ENCODE data around the gene CRYGD.
"Not testable (repeated sequence)": the region's sequence is repeated elsewhere in the genome, so short reads cannot be mapped to it uniquely, and the experiment has no call there.

The CRYGD gene

GRCh38 chr2:208122248-208122647, 2.1 kb downstream of the CRYGD start:
- no peak overlapping the region for H4K91ac ChIP-seq (ENCODE audit: low read length)
- no peak overlapping the region for H2BK12ac ChIP-seq (ENCODE audit: low read length in 2 of 2)
- no peak overlapping the region for H3K14ac ChIP-seq (ENCODE audit: low read length in 2 of 2)
- no peak overlapping the region for H2BK120ac ChIP-seq (ENCODE audit: low read depth, low read length)
- no peak overlapping the region for H3K9ac ChIP-seq (ENCODE audit: low read length)
- H3K79me1 ChIP-seq (replicated peaks; ENCODE audit: low read length, poor library complexity, severe bottlenecking): no peaks in the 10 kb centered on the region
- no peaks in the 10 kb centered on the region for H3K36me3 ChIP-seq (ENCODE audit: control insufficient read depth in 1 of 2, insufficient read depth in 2 of 2, low read depth in 1 of 2, low read length in 2 of 2)
- H3K4me1 ChIP-seq (ENCODE audit: control insufficient read depth, insufficient read depth, low read depth, low read length): no peaks in the 10 kb centered on the region
- no peak overlapping the region for H3K18ac ChIP-seq (ENCODE audit: low read depth in 1 of 2, low read length in 2 of 2)
- no peak overlapping the region for H3K4me2 ChIP-seq (ENCODE audit: low read length, poor library complexity, severe bottlenecking)
- no peak overlapping the region for H2AK5ac ChIP-seq (ENCODE audit: low read length, severe bottlenecking)
- no peak overlapping the region for H2BK5ac ChIP-seq (ENCODE audit: low read depth, low read length, poor library complexity, severe bottlenecking)
- no peak overlapping the region for H4K8ac ChIP-seq (ENCODE audit: low read length)
- 100% methylated on average over 1 of the region's 1 CpG for WGBS
- no peaks in the 10 kb centered on the region for H3K9me3 ChIP-seq (ENCODE audit: control insufficient read depth, low read length)
- H3K23ac ChIP-seq (ENCODE audit: low read length in 2 of 2): no peak overlapping the region
- H3K27ac ChIP-seq (ENCODE audit: low read length, poor library complexity, severe bottlenecking): no peak overlapping the region
- no peak for DNase-seq
- no peak overlapping the region for H2BK15ac ChIP-seq (ENCODE audit: low read depth, poor library complexity, severe bottlenecking)
- no peak overlapping the region for H3K4me3 ChIP-seq (ENCODE audit: insufficient read depth in 1 of 2, low read depth in 1 of 2, low read length in 2 of 2)
- H3K27me3 ChIP-seq (ENCODE audit: control insufficient read depth in 1 of 2, insufficient read depth in 1 of 2, low read length in 2 of 2): peaks cover 0 to 26% of the 10 kb centered on the region in 2 experiments
- no peak overlapping the region for H2AFZ ChIP-seq (ENCODE audit: low read depth, low read length)
- no peak overlapping the region for H3K4ac ChIP-seq (ENCODE audit: low read depth in 1 of 2, low read length in 2 of 2)

GRCh38 chr2:208118918-208119317, 5.4 kb downstream of the CRYGD start:
- H2BK120ac ChIP-seq (ENCODE audit: low read depth, low read length): no peak overlapping the region
- no peak for DNase-seq
- no peak overlapping the region for H2BK5ac ChIP-seq (ENCODE audit: low read depth, low read length, poor library complexity, severe bottlenecking)
- no peak overlapping the region for H4K91ac ChIP-seq (ENCODE audit: low read length)
- H3K27me3 ChIP-seq (ENCODE audit: control insufficient read depth in 1 of 2, insufficient read depth in 1 of 2, low read length in 2 of 2): peaks cover 0 to 21% of the 10 kb centered on the region in 2 experiments
- 100% methylated on average over 3 of the region's 3 CpGs for WGBS
- no peak overlapping the region for H3K18ac ChIP-seq (ENCODE audit: low read depth in 1 of 2, low read length in 2 of 2)
- H3K9ac ChIP-seq (ENCODE audit: low read length): no peak overlapping the region
- no peaks in the 10 kb centered on the region for H3K79me1 ChIP-seq (replicated peaks; ENCODE audit: low read length, poor library complexity, severe bottlenecking)
- no peak overlapping the region for H3K23ac ChIP-seq (ENCODE audit: low read length in 2 of 2)
- no peak overlapping the region for H3K4ac ChIP-seq (ENCODE audit: low read depth in 1 of 2, low read length in 2 of 2)
- H2BK15ac ChIP-seq (ENCODE audit: low read depth, poor library complexity, severe bottlenecking): no peak overlapping the region
- no peak overlapping the region for H3K14ac ChIP-seq (ENCODE audit: low read length in 2 of 2)
- no peaks in the 10 kb centered on the region for H3K4me1 ChIP-seq (ENCODE audit: control insufficient read depth, insufficient read depth, low read depth, low read length)
- no peak overlapping the region for H2BK12ac ChIP-seq (ENCODE audit: low read length in 2 of 2)
- no peak overlapping the region for H2AFZ ChIP-seq (ENCODE audit: low read depth, low read length)
- H2AK5ac ChIP-seq (ENCODE audit: low read length, severe bottlenecking): no peak overlapping the region
- no peaks in the 10 kb centered on the region for H3K9me3 ChIP-seq (ENCODE audit: control insufficient read depth, low read length)
- no peak overlapping the region for H3K27ac ChIP-seq (ENCODE audit: low read length, poor library complexity, severe bottlenecking)
- H4K8ac ChIP-seq (ENCODE audit: low read length): no peak overlapping the region
- no peak overlapping the region for H3K4me2 ChIP-seq (ENCODE audit: low read length, poor library complexity, severe bottlenecking)
- H3K4me3 ChIP-seq (ENCODE audit: insufficient read depth in 1 of 2, low read depth in 1 of 2, low read length in 2 of 2): no peak overlapping the region
- no peaks in the 10 kb centered on the region for H3K36me3 ChIP-seq (ENCODE audit: control insufficient read depth in 1 of 2, insufficient read depth in 2 of 2, low read depth in 1 of 2, low read length in 2 of 2)

- H3K27me3 ChIP-seq (ENCODE audit: control insufficient read depth in 1 of 2, insufficient read depth in 1 of 2, low read length in 2 of 2): peaks cover 9 to 30% of the 10 kb centered on the region in 2 experiments
- H3K18ac ChIP-seq (ENCODE audit: low read depth in 1 of 2, low read length in 2 of 2); H3K4me2 ChIP-seq (ENCODE audit: low read length, poor library complexity, severe bottlenecking); H3K4me3 ChIP-seq (ENCODE audit: insufficient read depth in 1 of 2, low read depth in 1 of 2, low read length in 2 of 2); H2BK15ac ChIP-seq (ENCODE audit: low read depth, poor library complexity, severe bottlenecking); H3K4me1 ChIP-seq (ENCODE audit: control insufficient read depth, insufficient read depth, low read depth, low read length); H2BK5ac ChIP-seq (ENCODE audit: low read depth, low read length, poor library complexity, severe bottlenecking); H3K4ac ChIP-seq (ENCODE audit: low read depth in 1 of 2, low read length in 2 of 2); H3K9me3 ChIP-seq (ENCODE audit: control insufficient read depth, low read length); H4K8ac ChIP-seq (ENCODE audit: low read length); H3K79me1 ChIP-seq (replicated peaks; ENCODE audit: low read length, poor library complexity, severe bottlenecking); H2AK5ac ChIP-seq (ENCODE audit: low read length, severe bottlenecking); H2AFZ ChIP-seq (ENCODE audit: low read depth, low read length); H3K27ac ChIP-seq (ENCODE audit: low read length, poor library complexity, severe bottlenecking); H3K23ac ChIP-seq (ENCODE audit: low read length in 2 of 2); H2BK12ac ChIP-seq (ENCODE audit: low read length in 2 of 2); H3K9ac ChIP-seq (ENCODE audit: low read length); H3K14ac ChIP-seq (ENCODE audit: low read length in 2 of 2); DNase-seq; H3K36me3 ChIP-seq (ENCODE audit: control insufficient read depth in 1 of 2, insufficient read depth in 2 of 2, low read depth in 1 of 2, low read length in 2 of 2); H2BK120ac ChIP-seq (ENCODE audit: low read depth, low read length); H4K91ac ChIP-seq (ENCODE audit: low read length): not testable (repeated sequence)
- WGBS: 92% methylated on average over 11 of the region's 11 CpGs
Measured at GRCh38 chr2:208117390-208117789, 6.9 kb downstream of the CRYGD start.

- H3K79me1 ChIP-seq (replicated peaks; ENCODE audit: low read length, poor library complexity, severe bottlenecking): no peaks in the 10 kb centered on the region
- H3K4me2 ChIP-seq (ENCODE audit: low read length, poor library complexity, severe bottlenecking): no peak overlapping the region
- no peak overlapping the region for H3K23ac ChIP-seq (ENCODE audit: low read length in 2 of 2)
- no peak overlapping the region for H3K4me3 ChIP-seq (ENCODE audit: insufficient read depth in 1 of 2, low read depth in 1 of 2, low read length in 2 of 2)
- peaks cover 9 to 42% of the 10 kb centered on the region in 2 experiments for H3K27me3 ChIP-seq (ENCODE audit: control insufficient read depth in 1 of 2, insufficient read depth in 1 of 2, low read length in 2 of 2)
- peaks cover 3% of the 10 kb centered on the region for H3K4me1 ChIP-seq (ENCODE audit: control insufficient read depth, insufficient read depth, low read depth, low read length)
- no peak overlapping the region for H3K14ac ChIP-seq (ENCODE audit: low read length in 2 of 2)
- H2AFZ ChIP-seq (ENCODE audit: low read depth, low read length): no peak overlapping the region
- H2BK120ac ChIP-seq (ENCODE audit: low read depth, low read length): no peak overlapping the region
- H3K9me3 ChIP-seq (ENCODE audit: control insufficient read depth, low read length): no peaks in the 10 kb centered on the region
- no peaks in the 10 kb centered on the region for H3K36me3 ChIP-seq (ENCODE audit: control insufficient read depth in 1 of 2, insufficient read depth in 2 of 2, low read depth in 1 of 2, low read length in 2 of 2)
- H4K8ac ChIP-seq (ENCODE audit: low read length): no peak overlapping the region
- 29% methylated on average over 6 of the region's 7 CpGs for WGBS
- no peak overlapping the region for H2BK15ac ChIP-seq (ENCODE audit: low read depth, poor library complexity, severe bottlenecking)
- H3K9ac ChIP-seq (ENCODE audit: low read length): no peak overlapping the region
- no peak overlapping the region for H4K91ac ChIP-seq (ENCODE audit: low read length)
- no peak for DNase-seq
- H2BK5ac ChIP-seq (ENCODE audit: low read depth, low read length, poor library complexity, severe bottlenecking): no peak overlapping the region
- no peak overlapping the region for H3K18ac ChIP-seq (ENCODE audit: low read depth in 1 of 2, low read length in 2 of 2)
- H3K27ac ChIP-seq (ENCODE audit: low read length, poor library complexity, severe bottlenecking): no peak overlapping the region
- no peak overlapping the region for H2BK12ac ChIP-seq (ENCODE audit: low read length in 2 of 2)
- H3K4ac ChIP-seq (ENCODE audit: low read depth in 1 of 2, low read length in 2 of 2): no peak overlapping the region
- no peak overlapping the region for H2AK5ac ChIP-seq (ENCODE audit: low read length, severe bottlenecking)
Measured at GRCh38 chr2:208112969-208113368, 11.4 kb downstream of the CRYGD start.

Data from mesenchymal stem cell (in vitro differentiated cells and primary cell).